A673 (cell line): Measurements from ENCODE around the gene GRID2.

ENCODE experiments used
- CTCF ChIP-seq: fragments of 300-800, 200-600 bp; sonication (generic); conservative IDR thresholded peaks from 2 replicates; pipeline ENCODE4 v1.5.1; 2017; ENCODE audit warnings: low read depth, mild to moderate bottlenecking, antibody characterized with exemption, low read length, moderate library complexity, mixed read lengths
- EZH2 ChIP-seq: fragments of 200-600 bp; sonication (generic); IDR thresholded peaks from 2 replicates; pipeline ENCODE4 v1.6.1; 2017; ENCODE audit warnings: borderline replicate concordance, low read depth, mild to moderate bottlenecking, mixed read lengths, antibody characterized with exemption, low read length; ENCODE audit not compliant: poor library complexity, severe bottlenecking

DNA sequence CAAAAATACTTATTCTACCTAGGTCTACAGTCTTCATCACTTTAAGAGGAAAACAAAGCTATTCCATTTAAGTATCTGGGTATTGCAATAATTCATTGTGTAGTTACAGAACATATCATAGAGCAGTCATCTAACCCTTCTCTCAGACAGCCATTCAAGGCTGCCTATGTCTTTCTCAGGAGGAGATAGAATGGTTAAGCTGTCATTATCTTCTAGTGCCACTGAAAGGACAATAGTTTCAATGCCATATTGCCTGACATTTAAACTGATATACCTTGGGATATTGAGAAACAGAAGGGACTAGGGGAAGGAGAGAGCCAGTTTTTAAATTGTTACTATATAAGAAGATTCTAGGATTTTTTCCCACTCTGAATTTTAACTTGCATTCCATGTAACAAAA, 527.0 kb downstream of the GRID2 start:
- TF ChIP-seq CTCF = no peak
- TF ChIP-seq EZH2 = no peak
